ENCODE data around the gene ATXN7L1. TPM values are rescaled to one million over a fixed set of nuclear protein-coding genes. Genes with fewer than 3 reads are reported as not detected.

Gene ATXN7L1
- total RNA-seq, 1 donor from 2014 or later, result 18.6 TPM

GRCh38 chr7:105611856-105612775 is 264.3 kb downstream of the ATXN7L1 start:
- ChIA-PET POLR2A (no interaction called here), CTCF (no interaction called here)
- Mint-ChIP-seq H3K36me3 (ENCODE audit: low read depth) (peaks cover 43% of the 10 kb centered on the region), H3K9me3 (no peaks in the 10 kb centered on the region), H3K27me3 (no peaks in the 10 kb centered on the region), H3K4me3 (no peak overlapping the region), H3K27ac (no peak overlapping the region), H3K4me1 (no peaks in the 10 kb centered on the region)
- DNase-seq (no peak), ATAC-seq (ENCODE audit: low read depth) (no peak)
- TF ChIP-seq CTCF (IDR thresholded peaks at IDR 0.05), result no peak
- intact Hi-C loops (cut with micrococcal nuclease), result no loop called here

- no peaks in the 10 kb centered on the region for H3K27me3 Mint-ChIP-seq
- DNase-seq (no peak), ATAC-seq (ENCODE audit: low read depth) (no peak)
- TF ChIP-seq CTCF (IDR thresholded peaks at IDR 0.05), result no peak
- H3K36me3 Mint-ChIP-seq (ENCODE audit: low read depth), result peaks cover 29% of the 10 kb centered on the region
- no peak overlapping the region for H3K27ac Mint-ChIP-seq
- CTCF ChIA-PET, result no interaction called here
- intact Hi-C loops (cut with micrococcal nuclease), result no loop called here
- H3K4me3 Mint-ChIP-seq, result no peak overlapping the region
- no peaks in the 10 kb centered on the region for H3K9me3 Mint-ChIP-seq
- POLR2A ChIA-PET, result no interaction called here
- H3K4me1 Mint-ChIP-seq, result no peaks in the 10 kb centered on the region
Measured at GRCh38 chr7:105610165-105610930, 266.1 kb downstream of the ATXN7L1 start.

- Mint-ChIP-seq H3K9me3 (no peaks in the 10 kb centered on the region), H3K4me3 (no peak overlapping the region), H3K27ac (no peak overlapping the region), H3K27me3 (no peaks in the 10 kb centered on the region), H3K4me1 (no peaks in the 10 kb centered on the region), H3K36me3 (ENCODE audit: low read depth) (no peaks in the 10 kb centered on the region)
- no peak for TF ChIP-seq CTCF (IDR thresholded peaks at IDR 0.05)
- DNase-seq (no peak), ATAC-seq (ENCODE audit: low read depth) (no peak)
- intact Hi-C loops (cut with micrococcal nuclease), result no loop called here
- CTCF ChIA-PET, result no interaction called here
- POLR2A ChIA-PET, result interaction anchor here (0.7 to 1.2 kb wide), 2 partner anchors 8 to 493 kb away, joined by 3 to 6 read pairs; no protein-coding TSS in a partner anchor
Measured at GRCh38 chr7:105602325-105603305, 273.8 kb downstream of the ATXN7L1 start.

- DNase-seq (no peak), ATAC-seq (ENCODE audit: low read depth) (no peak)
- Mint-ChIP-seq H3K9me3 (no peaks in the 10 kb centered on the region), H3K36me3 (ENCODE audit: low read depth) (no peaks in the 10 kb centered on the region), H3K4me3 (no peak overlapping the region), H3K27me3 (peaks cover 2% of the 10 kb centered on the region), H3K4me1 (no peaks in the 10 kb centered on the region), H3K27ac (no peak overlapping the region)
- no peak for TF ChIP-seq CTCF (IDR thresholded peaks at IDR 0.05)
- intact Hi-C loops (cut with micrococcal nuclease), result no loop called here
- ChIA-PET POLR2A (no interaction called here), CTCF (no interaction called here)
Measured at GRCh38 chr7:105600720-105601550, 275.5 kb downstream of the ATXN7L1 start.

Data from activated B cell treated with CpG ODN at 0.5 μM for 24 hours (primary cell).